Effector CD8-positive, alpha-beta T cell (primary cell): Measurements from ENCODE around the gene SH3BP4.
"Not testable (repeated sequence)": the region's sequence is repeated elsewhere in the genome, so short reads cannot be mapped to it uniquely, and the experiment has no call there.

Experiments
- DNase-seq: peaks from one replicate; lab custom pipeline; 2025; lab: John Stamatoyannopoulos, UW

Gene SH3BP4

GRCh38 chr2:235010117-235010714 is 58.4 kb downstream of the SH3BP4 start:
- no peak for DNase-seq

GRCh38 chr2:235011607-235011928 is 59.8 kb downstream of the SH3BP4 start:
- no peak for DNase-seq

- DNase-seq, result no peak
Observed at GRCh38 chr2:235011929-235012631, 60.3 kb downstream of the SH3BP4 start.

GRCh38 chr2:235017441-235017840 is 65.6 kb downstream of the SH3BP4 start:
- DNase-seq, result no peak

- DNase-seq, result no peak
Observed at GRCh38 chr2:235018838-235019237, 67.0 kb downstream of the SH3BP4 start.

GRCh38 chr2:235020141-235020540 is 68.3 kb downstream of the SH3BP4 start:
- not testable (repeated sequence) for DNase-seq

GRCh38 chr2:235021752-235022151 is 69.9 kb downstream of the SH3BP4 start:
- DNase-seq, result no peak

GRCh38 chr2:235024191-235024860 is 72.5 kb downstream of the SH3BP4 start:
- no peak for DNase-seq

- no peak for DNase-seq
Observed at GRCh38 chr2:235024931-235025773, 73.3 kb downstream of the SH3BP4 start.

GRCh38 chr2:235025800-235026536 is 74.2 kb downstream of the SH3BP4 start:
- DNase-seq, result no peak

GRCh38 chr2:235026649-235027557 is 75.1 kb downstream of the SH3BP4 start:
- DNase-seq, result no peak

- DNase-seq, result no peak
Observed at GRCh38 chr2:235027558-235028214, 75.9 kb downstream of the SH3BP4 start.

GRCh38 chr2:235028646-235029045 is 76.8 kb downstream of the SH3BP4 start:
- DNase-seq, result no peak

GRCh38 chr2:235029054-235029453 is 77.2 kb downstream of the SH3BP4 start:
- no peak for DNase-seq

GRCh38 chr2:235030126-235030525 is 78.3 kb downstream of the SH3BP4 start:
- no peak for DNase-seq

GRCh38 chr2:235030936-235031335 is 79.1 kb downstream of the SH3BP4 start:
- no peak for DNase-seq

GRCh38 chr2:235031686-235032373 is 80.0 kb downstream of the SH3BP4 start:
- DNase-seq, result no peak

GRCh38 chr2:235032466-235032865 is 80.6 kb downstream of the SH3BP4 start:
- no peak for DNase-seq

GRCh38 chr2:235032949-235033348 is 81.1 kb downstream of the SH3BP4 start:
- no peak for DNase-seq
